Measurements from ENCODE around the gene AP3B1. TPM values are rescaled to one million over a fixed set of nuclear protein-coding genes. Genes with fewer than 3 reads are reported as not detected.

The AP3B1 gene
- total and polyA plus RNA-seq, 2 donors (not counting 1 experiment from before 2014, with no cell fraction given), result 50.5 to 66.9 TPM

DNA sequence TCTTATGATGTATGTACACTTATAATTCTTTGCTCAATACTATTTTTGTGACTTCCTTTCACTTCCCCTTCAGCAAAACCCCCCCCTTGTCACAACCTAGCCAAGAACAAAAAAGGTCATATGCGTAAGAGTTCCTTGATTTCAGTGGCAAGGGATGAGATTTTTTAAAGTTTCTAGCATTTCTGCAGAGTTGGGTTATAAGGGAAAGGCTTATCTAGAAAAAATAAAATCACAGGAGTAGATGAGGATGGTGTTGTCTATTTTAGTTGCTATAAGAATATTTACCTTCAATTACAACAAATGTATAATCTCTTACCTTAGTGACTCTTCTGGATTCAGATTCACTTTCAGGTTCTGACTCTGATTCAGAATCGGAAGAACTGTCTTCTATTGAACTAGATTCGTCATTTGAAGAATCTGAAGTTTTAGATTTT, 184.6 kb downstream of the AP3B1 start:
- Histone ChIP-seq H3K79me2 (ENCODE audit: control insufficient read depth, insufficient read depth, low read length) (no peaks in the 10 kb centered on the region), H3K4me2 (ENCODE audit: extremely low read depth, insufficient read depth, low read length) (no peak overlapping the region), H3K36me3 (ENCODE audit: control insufficient read depth, insufficient read depth, low read length) (no peaks in the 10 kb centered on the region), H3K27ac (ENCODE audit: insufficient read depth, low read length) (no peak overlapping the region), H4K20me1 (ENCODE audit: control insufficient read depth, extremely low read depth, insufficient read depth, low read length) (no peaks in the 10 kb centered on the region), H3K27me3 (ENCODE audit: control insufficient read depth, insufficient read depth, low read length) (no peaks in the 10 kb centered on the region), H3K4me1 (ENCODE audit: control insufficient read depth, extremely low read depth, insufficient read depth, low read length) (no peaks in the 10 kb centered on the region), H3K4me3 (replicated peaks in 1 of 4; ENCODE audit: control extremely low read depth in 1 of 4, insufficient read depth in 1 of 4, low read depth in 3 of 4, low read length in 4 of 4) (no peak overlapping the region), H2AFZ (ENCODE audit: low read length) (no peak overlapping the region), H3K9me3 (ENCODE audit: control insufficient read depth, insufficient read depth, low read depth, low read length) (no peaks in the 10 kb centered on the region), H3K9ac (ENCODE audit: insufficient read depth, low read length) (no peak overlapping the region)
- TF ChIP-seq EZH2 (IDR thresholded peaks at IDR 0.05; ENCODE audit: low read length, missing control alignments), result no peak
- TF ChIP-seq, protein P1, sequence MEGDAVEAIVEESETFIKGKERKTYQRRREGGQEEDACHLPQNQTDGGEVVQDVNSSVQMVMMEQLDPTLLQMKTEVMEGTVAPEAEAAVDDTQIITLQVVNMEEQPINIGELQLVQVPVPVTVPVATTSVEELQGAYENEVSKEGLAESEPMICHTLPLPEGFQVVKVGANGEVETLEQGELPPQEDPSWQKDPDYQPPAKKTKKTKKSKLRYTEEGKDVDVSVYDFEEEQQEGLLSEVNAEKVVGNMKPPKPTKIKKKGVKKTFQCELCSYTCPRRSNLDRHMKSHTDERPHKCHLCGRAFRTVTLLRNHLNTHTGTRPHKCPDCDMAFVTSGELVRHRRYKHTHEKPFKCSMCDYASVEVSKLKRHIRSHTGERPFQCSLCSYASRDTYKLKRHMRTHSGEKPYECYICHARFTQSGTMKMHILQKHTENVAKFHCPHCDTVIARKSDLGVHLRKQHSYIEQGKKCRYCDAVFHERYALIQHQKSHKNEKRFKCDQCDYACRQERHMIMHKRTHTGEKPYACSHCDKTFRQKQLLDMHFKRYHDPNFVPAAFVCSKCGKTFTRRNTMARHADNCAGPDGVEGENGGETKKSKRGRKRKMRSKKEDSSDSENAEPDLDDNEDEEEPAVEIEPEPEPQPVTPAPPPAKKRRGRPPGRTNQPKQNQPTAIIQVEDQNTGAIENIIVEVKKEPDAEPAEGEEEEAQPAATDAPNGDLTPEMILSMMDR (conservative IDR thresholded peaks at IDR 0.05 in 1 of 2, IDR thresholded peaks at IDR 0.05 in 1 of 2; ENCODE audit: low read depth in 1 of 2, low read length in 2 of 2), result no peak
- DNase-seq (ENCODE audit: low read depth in 2 of 2), result no peak

DNA sequence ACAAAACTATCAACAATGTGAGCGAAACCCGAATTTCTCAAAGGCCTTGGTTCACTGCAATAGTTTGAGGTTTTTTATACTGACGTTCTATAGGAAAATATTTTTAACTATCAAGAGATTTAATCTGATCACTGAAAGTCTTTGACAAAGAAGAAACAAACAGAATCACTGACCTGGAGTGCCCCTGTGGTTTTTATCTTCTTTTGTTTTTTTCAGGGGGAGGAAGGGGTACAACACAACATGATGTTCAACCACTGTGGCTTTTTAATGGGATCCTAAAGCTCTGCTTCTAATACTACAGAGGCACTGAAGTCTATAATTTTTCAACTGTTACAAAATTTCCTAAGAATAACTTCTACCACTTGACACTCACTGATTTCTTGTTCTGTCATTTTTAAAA, 185.9 kb downstream of the AP3B1 start:
- H4K20me1 ChIP-seq (ENCODE audit: control insufficient read depth, extremely low read depth, insufficient read depth, low read length), result no peaks in the 10 kb centered on the region
- H3K4me2 ChIP-seq (ENCODE audit: extremely low read depth, insufficient read depth, low read length), result no peak overlapping the region
- H3K9me3 ChIP-seq (ENCODE audit: control insufficient read depth, insufficient read depth, low read depth, low read length), result no peaks in the 10 kb centered on the region
- TF ChIP-seq, protein P1 (conservative IDR thresholded peaks at IDR 0.05 in 1 of 2, IDR thresholded peaks at IDR 0.05 in 1 of 2; ENCODE audit: low read depth in 1 of 2, low read length in 2 of 2), result no peak
- no peak for TF ChIP-seq EZH2 (IDR thresholded peaks at IDR 0.05; ENCODE audit: low read length, missing control alignments)
- H3K4me1 ChIP-seq (ENCODE audit: control insufficient read depth, extremely low read depth, insufficient read depth, low read length), result no peaks in the 10 kb centered on the region
- no peak overlapping the region for H3K4me3 ChIP-seq (replicated peaks in 1 of 4; ENCODE audit: control extremely low read depth in 1 of 4, insufficient read depth in 1 of 4, low read depth in 3 of 4, low read length in 4 of 4)
- no peak for DNase-seq (ENCODE audit: low read depth in 2 of 2)
- no peak overlapping the region for H2AFZ ChIP-seq (ENCODE audit: low read length)
- H3K27me3 ChIP-seq (ENCODE audit: control insufficient read depth, insufficient read depth, low read length), result no peaks in the 10 kb centered on the region
- no peak overlapping the region for H3K9ac ChIP-seq (ENCODE audit: insufficient read depth, low read length)
- H3K36me3 ChIP-seq (ENCODE audit: control insufficient read depth, insufficient read depth, low read length), result no peaks in the 10 kb centered on the region
- no peak overlapping the region for H3K27ac ChIP-seq (ENCODE audit: insufficient read depth, low read length)
- H3K79me2 ChIP-seq (ENCODE audit: control insufficient read depth, insufficient read depth, low read length), result no peaks in the 10 kb centered on the region

DNA sequence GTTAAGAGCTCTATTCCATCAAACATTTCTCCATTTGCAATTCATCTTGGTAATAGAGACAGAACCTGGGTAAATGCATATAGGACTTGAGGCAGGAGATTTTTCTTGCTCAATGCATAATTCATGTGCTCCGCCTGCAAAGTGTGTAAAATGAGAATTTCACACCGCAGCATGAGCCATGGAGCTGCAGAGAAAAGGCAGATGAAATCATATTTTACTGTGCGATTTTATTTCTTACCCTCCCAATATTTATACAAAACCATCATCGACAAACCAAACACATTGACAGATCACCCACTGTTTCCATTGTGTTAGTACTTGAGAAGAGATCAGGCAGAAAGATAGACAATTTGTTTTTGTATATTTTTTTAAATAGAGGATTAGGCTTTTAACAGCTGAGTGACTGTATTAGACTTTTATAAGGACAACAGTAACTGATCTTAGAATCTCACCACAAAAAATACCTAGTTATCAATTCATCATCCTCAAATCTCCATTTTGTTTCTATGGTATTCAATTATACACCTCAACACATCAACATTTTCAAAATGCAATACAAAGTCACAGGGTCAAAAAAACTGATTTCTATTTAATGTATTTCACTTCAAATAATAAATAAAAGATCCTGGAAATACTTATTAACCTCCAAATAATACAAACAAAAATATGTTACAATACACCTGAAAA, 191.1 kb downstream of the AP3B1 start:
- no peaks in the 10 kb centered on the region for H4K20me1 ChIP-seq (ENCODE audit: control insufficient read depth, extremely low read depth, insufficient read depth, low read length)
- H3K9me3 ChIP-seq (ENCODE audit: control insufficient read depth, insufficient read depth, low read depth, low read length), result no peaks in the 10 kb centered on the region
- H3K4me2 ChIP-seq (ENCODE audit: extremely low read depth, insufficient read depth, low read length), result no peak overlapping the region
- H3K27me3 ChIP-seq (ENCODE audit: control insufficient read depth, insufficient read depth, low read length), result no peaks in the 10 kb centered on the region
- no peaks in the 10 kb centered on the region for H3K79me2 ChIP-seq (ENCODE audit: control insufficient read depth, insufficient read depth, low read length)
- no peak overlapping the region for H2AFZ ChIP-seq (ENCODE audit: low read length)
- H3K27ac ChIP-seq (ENCODE audit: insufficient read depth, low read length), result no peak overlapping the region
- H3K9ac ChIP-seq (ENCODE audit: insufficient read depth, low read length), result no peak overlapping the region
- H3K36me3 ChIP-seq (ENCODE audit: control insufficient read depth, insufficient read depth, low read length), result no peaks in the 10 kb centered on the region
- no peak overlapping the region for H3K4me3 ChIP-seq (replicated peaks in 1 of 4; ENCODE audit: control extremely low read depth in 1 of 4, insufficient read depth in 1 of 4, low read depth in 3 of 4, low read length in 4 of 4)
- TF ChIP-seq, protein P1 (conservative IDR thresholded peaks at IDR 0.05 in 1 of 2, IDR thresholded peaks at IDR 0.05 in 1 of 2; ENCODE audit: low read depth in 1 of 2, low read length in 2 of 2), result no peak
- no peak for TF ChIP-seq EZH2 (IDR thresholded peaks at IDR 0.05; ENCODE audit: low read length, missing control alignments)
- no peak for DNase-seq (ENCODE audit: low read depth in 2 of 2)
- no peaks in the 10 kb centered on the region for H3K4me1 ChIP-seq (ENCODE audit: control insufficient read depth, extremely low read depth, insufficient read depth, low read length)

Measured in fibroblast of lung (primary cell).